Measurements from ENCODE around the gene JAML.

GRCh38 chr11:118264569-118265465, 40.0 kb upstream of the JAML start:
- no peak for TF ChIP-seq POLR2A (IDR thresholded peaks at IDR 0.05; ENCODE audit: low read length)
- TF ChIP-seq GATA1 (IDR thresholded peaks at IDR 0.05; ENCODE audit: low read depth, low read length), result no peak

Measured in erythroblast (primary cell).